Measurements from ENCODE around the gene ADRA2A.

The ADRA2A gene

GRCh38 chr10:111083222-111084095, 6.6 kb downstream of the ADRA2A start:
- no peak for DNase-seq (ENCODE audit: low read depth, low spot score)

GRCh38 chr10:111084366-111085255, 7.8 kb downstream of the ADRA2A start:
- DNase-seq (ENCODE audit: low read depth, low spot score), result no peak

- DNase-seq (ENCODE audit: low read depth, low spot score), result no peak
Measured at GRCh38 chr10:111085690-111086353, 9.0 kb downstream of the ADRA2A start.

GRCh38 chr10:111086574-111086973, 9.7 kb downstream of the ADRA2A start:
- DNase-seq (ENCODE audit: low read depth, low spot score), result no peak

- no peak for DNase-seq (ENCODE audit: low read depth, low spot score)
Measured at GRCh38 chr10:111087331-111087756, 10.5 kb downstream of the ADRA2A start.

- no peak for DNase-seq (ENCODE audit: low read depth, low spot score)
Measured at GRCh38 chr10:111087968-111088505, 11.2 kb downstream of the ADRA2A start.

- DNase-seq (ENCODE audit: low read depth, low spot score), result no peak
Measured at GRCh38 chr10:111089293-111089692, 12.5 kb downstream of the ADRA2A start.

- no peak for DNase-seq (ENCODE audit: low read depth, low spot score)
Measured at GRCh38 chr10:111091833-111092232, 15.0 kb downstream of the ADRA2A start.

GRCh38 chr10:111093741-111094380, 17.0 kb downstream of the ADRA2A start:
- no peak for DNase-seq (ENCODE audit: low read depth, low spot score)

- no peak for DNase-seq (ENCODE audit: low read depth, low spot score)
Measured at GRCh38 chr10:111098679-111099437, 22.0 kb downstream of the ADRA2A start.

GRCh38 chr10:111100198-111100597, 23.4 kb downstream of the ADRA2A start:
- DNase-seq (ENCODE audit: low read depth, low spot score), result no peak

- no peak for DNase-seq (ENCODE audit: low read depth, low spot score)
Measured at GRCh38 chr10:111101796-111102195, 25.0 kb downstream of the ADRA2A start.

GRCh38 chr10:111102359-111102837, 25.6 kb downstream of the ADRA2A start:
- no peak for DNase-seq (ENCODE audit: low read depth, low spot score)

- no peak for DNase-seq (ENCODE audit: low read depth, low spot score)
Measured at GRCh38 chr10:111103196-111103840, 26.5 kb downstream of the ADRA2A start.

GRCh38 chr10:111104811-111105210, 28.0 kb downstream of the ADRA2A start:
- DNase-seq (ENCODE audit: low read depth, low spot score), result no peak

GRCh38 chr10:111106081-111106480, 29.3 kb downstream of the ADRA2A start:
- no peak for DNase-seq (ENCODE audit: low read depth, low spot score)

- DNase-seq (ENCODE audit: low read depth, low spot score), result no peak
Measured at GRCh38 chr10:111107023-111107422, 30.2 kb downstream of the ADRA2A start.

GRCh38 chr10:111107846-111108245, 31.0 kb downstream of the ADRA2A start:
- DNase-seq (ENCODE audit: low read depth, low spot score), result no peak

GRCh38 chr10:111108441-111108840, 31.6 kb downstream of the ADRA2A start:
- DNase-seq (ENCODE audit: low read depth, low spot score), result no peak

Measured in smooth muscle cell of the brain vasculature (primary cell).